Ovary (tissue), 3 donors: ENCODE data around the gene LIN37.

ENCODE experiments used
- EP300 ChIP-seq: sonication (generic); formaldehyde crosslinking; IDR thresholded peaks from one replicate; pipeline ENCODE4 v1.6.1; 2017; ENCODE audit warnings: antibody characterized with exemption
- POLR2A ChIP-seq: fragments of 450-650 bp; IDR thresholded peaks from one replicate; pipeline ENCODE4 v1.6.1; 2017; ENCODE audit warnings: antibody characterized with exemption, mild to moderate bottlenecking, moderate library complexity
- TF ChIP-seq, protein P1 (sequence below), 3 donors: fragments of 450-650 bp in 2 of 3; fragments of 200-600 bp in 1 of 3; IDR thresholded peaks; one replicate each; pipeline versions ENCODE4 v1.5.1 to v1.8.0; 2016 to 2022; ENCODE audit warnings: antibody characterized with exemption in 3 of 3, mild to moderate bottlenecking in 1 of 3
- donor health status: DM: no; HTN: no; CAD: no.

- TF ChIP-seq, protein P1, sequence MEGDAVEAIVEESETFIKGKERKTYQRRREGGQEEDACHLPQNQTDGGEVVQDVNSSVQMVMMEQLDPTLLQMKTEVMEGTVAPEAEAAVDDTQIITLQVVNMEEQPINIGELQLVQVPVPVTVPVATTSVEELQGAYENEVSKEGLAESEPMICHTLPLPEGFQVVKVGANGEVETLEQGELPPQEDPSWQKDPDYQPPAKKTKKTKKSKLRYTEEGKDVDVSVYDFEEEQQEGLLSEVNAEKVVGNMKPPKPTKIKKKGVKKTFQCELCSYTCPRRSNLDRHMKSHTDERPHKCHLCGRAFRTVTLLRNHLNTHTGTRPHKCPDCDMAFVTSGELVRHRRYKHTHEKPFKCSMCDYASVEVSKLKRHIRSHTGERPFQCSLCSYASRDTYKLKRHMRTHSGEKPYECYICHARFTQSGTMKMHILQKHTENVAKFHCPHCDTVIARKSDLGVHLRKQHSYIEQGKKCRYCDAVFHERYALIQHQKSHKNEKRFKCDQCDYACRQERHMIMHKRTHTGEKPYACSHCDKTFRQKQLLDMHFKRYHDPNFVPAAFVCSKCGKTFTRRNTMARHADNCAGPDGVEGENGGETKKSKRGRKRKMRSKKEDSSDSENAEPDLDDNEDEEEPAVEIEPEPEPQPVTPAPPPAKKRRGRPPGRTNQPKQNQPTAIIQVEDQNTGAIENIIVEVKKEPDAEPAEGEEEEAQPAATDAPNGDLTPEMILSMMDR (IDR thresholded peaks at IDR 0.05): no peak
- TF ChIP-seq EP300 (no peak), POLR2A (no peak)
Measured at GRCh38 chr19:35746531-35746930, 1.8 kb upstream of the LIN37 start.
